ENCODE measurements around the gene VPS52.
"Not testable (repeated sequence)": the region's sequence is repeated elsewhere in the genome, so short reads cannot be mapped to it uniquely, and the experiment has no call there.

Gene VPS52

GRCh38 chr6:33273129-33273923 is 1.6 kb upstream of the VPS52 start:
- no peak for DNase-seq
- intact Hi-C loops (cut with DNase I): no loop called here

- intact Hi-C loops (cut with DNase I): no loop called here
- no peak for DNase-seq
Observed at GRCh38 chr6:33272275-33273128, 826 bp upstream of the VPS52 start.

- intact Hi-C loops (cut with DNase I): no loop called here
- DNase-seq: no peak
Observed at GRCh38 chr6:33271117-33271467, 584 bp downstream of the VPS52 start.

- no peak for DNase-seq
- intact Hi-C loops (cut with DNase I): no loop called here
Observed at GRCh38 chr6:33264015-33264414, 7.7 kb downstream of the VPS52 start.

GRCh38 chr6:33262490-33262889 is 9.2 kb downstream of the VPS52 start:
- intact Hi-C loops (cut with DNase I); DNase-seq: not testable (repeated sequence)

- intact Hi-C loops (cut with DNase I): no loop called here
- no peak for DNase-seq
Observed at GRCh38 chr6:33259032-33259431, 12.6 kb downstream of the VPS52 start.

- no peak for DNase-seq
- intact Hi-C loops (cut with DNase I): no loop called here
Observed at GRCh38 chr6:33254591-33254990, 17.1 kb downstream of the VPS52 start.

GRCh38 chr6:33252759-33253158 is 18.9 kb downstream of the VPS52 start:
- intact Hi-C loops (cut with DNase I): no loop called here
- DNase-seq: no peak

GRCh38 chr6:33251395-33252012 is 20.2 kb downstream of the VPS52 start:
- intact Hi-C loops (cut with DNase I): no loop called here

GRCh38 chr6:33250731-33251130 is 20.9 kb downstream of the VPS52 start:
- intact Hi-C loops (cut with DNase I): no loop called here
- no peak for DNase-seq

More at GRCh38 chr6:33251395-33252012, 20.2 kb downstream of the VPS52 start:
- DNase-seq: no peak

- intact Hi-C loops (cut with DNase I): loop anchor here (2.0 to 10.0 kb wide), 5 partner anchors 37 to 235 kb away; partner anchors contain the start of genes HSD17B8, RXRB and SLC39A7
- peak in 4 of 42 donors; percentile 7 to 29 (median 16) for DNase-seq
Observed at GRCh38 chr6:33249732-33250630, 21.7 kb downstream of the VPS52 start.

GRCh38 chr6:33248932-33249731 is 22.5 kb downstream of the VPS52 start:
- intact Hi-C loops (cut with DNase I): loop anchor here (2.0 to 10.0 kb wide), 5 partner anchors 36 to 234 kb away; partner anchors contain the start of genes HSD17B8, RXRB and SLC39A7
- peak; percentile 90 to 99 (median 98) for DNase-seq

- intact Hi-C loops (cut with DNase I): loop anchor here (2.0 to 10.0 kb wide), 5 partner anchors 36 to 234 kb away; partner anchors contain the start of genes HSD17B8, RXRB and SLC39A7
- DNase-seq: peak in 1 of 42 donors; percentile 42
Observed at GRCh38 chr6:33248643-33248931, 23.1 kb downstream of the VPS52 start.

GRCh38 chr6:33247977-33248642 is 23.6 kb downstream of the VPS52 start:
- intact Hi-C loops (cut with DNase I): loop anchor here (2.0 to 10.0 kb wide), 5 partner anchors 35 to 233 kb away; partner anchors contain the start of genes HSD17B8, RXRB and SLC39A7

GRCh38 chr6:33243476-33243875 is 28.2 kb downstream of the VPS52 start:
- intact Hi-C loops (cut with DNase I): loop anchor here (10.0 kb wide), 1 partner anchor 229 kb away; no protein-coding TSS in a partner anchor
- no peak for DNase-seq

More at GRCh38 chr6:33247977-33248642, 23.6 kb downstream of the VPS52 start:
- DNase-seq: peak; percentile 78 to 98 (median 92)

GRCh38 chr6:33241968-33242367 is 29.7 kb downstream of the VPS52 start:
- DNase-seq: no peak
- intact Hi-C loops (cut with DNase I): loop anchor here (10.0 kb wide), 1 partner anchor 227 kb away; no protein-coding TSS in a partner anchor

- no peak for DNase-seq
- intact Hi-C loops (cut with DNase I): no loop called here
Observed at GRCh38 chr6:33237741-33238140, 33.9 kb downstream of the VPS52 start.

All from head of caudate nucleus (tissue), 42 donors.